ENCODE results near the gene SIDT2.
"Not testable (repeated sequence)": the region's sequence is repeated elsewhere in the genome, so short reads cannot be mapped to it uniquely, and the experiment has no call there.

GRCh38 chr11:117206111-117206510 is 27.6 kb downstream of the SIDT2 start:
- not testable (repeated sequence) for TF ChIP-seq REPIN1 (CRISPR knock-in tag; IDR thresholded peaks at IDR 0.05; ENCODE audit: borderline replicate concordance, low read depth); FOXK1 (CRISPR knock-in tag; IDR thresholded peaks at IDR 0.05; ENCODE audit: borderline replicate concordance, low read depth); POLR2AphosphoS2 (IDR thresholded peaks at IDR 0.05; ENCODE audit: low read depth, low read length); ARHGAP35 (CRISPR knock-in tag; IDR thresholded peaks at IDR 0.05; ENCODE audit: borderline replicate concordance); CTCF (CRISPR knock-in tag; IDR thresholded peaks at IDR 0.05); MAX (IDR thresholded peaks at IDR 0.05); HINFP (CRISPR knock-in tag; IDR thresholded peaks at IDR 0.05; ENCODE audit: low read depth); POLR2A (IDR thresholded peaks at IDR 0.05; ENCODE audit: insufficient read depth in 1 of 2, low read depth in 2 of 2, low read length in 2 of 2); FOXK2 (IDR thresholded peaks at IDR 0.05)

Measured in HepG2 (cell line).